Fibroblast of mammary gland (primary cell): ENCODE measurements around the gene BMPR1A.

Experiments used
- DNase-seq: peaks from one replicate; pipeline ENCODE4 v3.0.0-alpha.2; 2010; ENCODE audit warnings: low read depth
- H3K4me3 ChIP-seq: 2 replicates; pipeline ENCODE4 v1.5.1; 2011; ENCODE audit warnings: low read depth, mild to moderate bottlenecking, low read length, moderate library complexity; ENCODE audit not compliant: control insufficient read depth
- TF ChIP-seq, protein P1 (sequence below): conservative IDR thresholded peaks from 2 replicates; pipeline ENCODE4 v1.5.1; 2011; ENCODE audit warnings: low read depth, low read length, inconsistent platforms; ENCODE audit not compliant: control insufficient read depth, insufficient read depth

Gene BMPR1A

DNA sequence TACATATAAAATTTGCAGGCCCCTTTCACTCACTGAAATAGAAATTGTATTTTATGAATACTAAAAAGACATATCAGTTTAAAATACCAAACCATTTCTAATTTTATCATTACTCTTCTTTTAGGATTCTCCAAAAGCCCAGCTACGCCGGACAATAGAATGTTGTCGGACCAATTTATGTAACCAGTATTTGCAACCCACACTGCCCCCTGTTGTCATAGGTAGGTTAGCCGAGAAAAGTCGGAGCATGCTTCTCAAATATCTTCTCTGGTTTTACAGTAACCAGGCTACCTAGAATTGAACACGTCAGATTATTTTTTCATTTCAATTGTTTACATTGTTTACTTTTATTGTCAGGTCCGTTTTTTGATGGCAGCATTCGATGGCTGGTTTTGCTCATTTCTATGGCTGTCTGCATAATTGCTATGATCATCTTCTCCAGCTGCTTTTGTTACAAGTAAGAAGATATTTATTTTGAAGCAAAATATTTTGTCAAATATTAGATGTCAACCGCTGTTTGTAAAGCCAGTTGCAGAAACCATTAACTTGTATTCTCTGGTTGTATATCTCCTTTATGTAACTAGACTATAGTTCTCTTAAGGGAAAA lies 143.4 kb downstream of the BMPR1A start:
- H3K4me3 ChIP-seq: no peak overlapping the region
- TF ChIP-seq, protein P1, sequence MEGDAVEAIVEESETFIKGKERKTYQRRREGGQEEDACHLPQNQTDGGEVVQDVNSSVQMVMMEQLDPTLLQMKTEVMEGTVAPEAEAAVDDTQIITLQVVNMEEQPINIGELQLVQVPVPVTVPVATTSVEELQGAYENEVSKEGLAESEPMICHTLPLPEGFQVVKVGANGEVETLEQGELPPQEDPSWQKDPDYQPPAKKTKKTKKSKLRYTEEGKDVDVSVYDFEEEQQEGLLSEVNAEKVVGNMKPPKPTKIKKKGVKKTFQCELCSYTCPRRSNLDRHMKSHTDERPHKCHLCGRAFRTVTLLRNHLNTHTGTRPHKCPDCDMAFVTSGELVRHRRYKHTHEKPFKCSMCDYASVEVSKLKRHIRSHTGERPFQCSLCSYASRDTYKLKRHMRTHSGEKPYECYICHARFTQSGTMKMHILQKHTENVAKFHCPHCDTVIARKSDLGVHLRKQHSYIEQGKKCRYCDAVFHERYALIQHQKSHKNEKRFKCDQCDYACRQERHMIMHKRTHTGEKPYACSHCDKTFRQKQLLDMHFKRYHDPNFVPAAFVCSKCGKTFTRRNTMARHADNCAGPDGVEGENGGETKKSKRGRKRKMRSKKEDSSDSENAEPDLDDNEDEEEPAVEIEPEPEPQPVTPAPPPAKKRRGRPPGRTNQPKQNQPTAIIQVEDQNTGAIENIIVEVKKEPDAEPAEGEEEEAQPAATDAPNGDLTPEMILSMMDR: peak; percentile 78
- peak; percentile 79 for DNase-seq

DNA sequence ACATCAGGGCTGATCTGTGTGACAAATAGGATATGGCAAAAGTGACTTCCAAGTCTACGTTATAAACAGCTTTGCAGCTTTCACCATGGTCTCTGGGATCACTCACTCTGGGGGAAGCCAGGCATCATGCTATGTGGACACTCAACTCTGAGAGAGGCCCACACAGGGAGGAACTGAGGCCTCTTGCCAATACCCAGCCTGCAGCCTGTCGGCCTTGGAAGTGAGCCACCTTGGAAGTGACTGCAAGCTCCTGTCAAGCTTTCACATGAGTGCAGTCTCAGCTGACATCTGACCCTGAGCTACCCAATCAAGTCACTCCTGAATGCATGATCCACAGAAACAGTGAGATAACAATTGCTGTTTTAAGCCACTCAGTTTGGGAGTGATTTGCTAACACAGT lies 144.5 kb downstream of the BMPR1A start:
- no peak overlapping the region for H3K4me3 ChIP-seq
- TF ChIP-seq, protein P1: no peak
- peak; percentile 54 for DNase-seq

DNA sequence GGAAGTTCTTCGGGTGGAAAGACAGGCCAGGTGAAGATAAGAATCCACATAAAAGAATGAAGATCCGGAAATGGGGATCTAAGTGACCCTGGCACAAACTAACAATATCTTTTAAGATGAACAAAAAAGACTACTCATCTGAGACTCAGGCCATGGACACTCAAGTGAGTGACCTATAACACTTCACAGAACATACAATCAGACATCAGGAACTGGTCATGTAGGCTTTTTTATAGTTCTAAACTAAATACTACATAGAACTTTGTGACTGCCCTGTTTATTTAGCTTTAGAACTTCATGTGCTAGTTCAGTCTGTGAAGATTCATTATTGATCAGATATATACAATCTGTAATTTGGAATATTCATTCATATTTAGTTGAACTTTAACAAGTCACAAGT lies 148.2 kb downstream of the BMPR1A start:
- TF ChIP-seq, protein P1: no peak
- no peak for DNase-seq

DNA sequence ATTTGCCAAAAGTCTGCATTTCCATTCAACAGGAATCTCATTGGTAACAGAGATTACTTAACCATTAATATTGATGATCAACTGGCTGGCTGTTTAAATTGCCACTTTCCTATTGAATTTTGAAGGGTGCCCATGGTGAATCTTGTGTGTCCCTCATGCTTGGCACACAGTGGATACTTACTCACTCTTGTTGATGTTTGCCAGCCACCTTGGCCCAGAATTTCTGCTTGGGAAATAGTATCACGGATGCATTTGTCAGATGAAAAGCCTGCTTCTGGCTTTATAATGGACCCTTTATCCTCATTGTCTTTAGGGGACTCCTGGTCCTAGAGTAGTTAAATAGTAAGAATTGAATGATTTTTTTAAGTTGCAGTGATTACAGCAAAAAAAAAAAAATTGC lies 149.0 kb downstream of the BMPR1A start:
- no peak for DNase-seq
- TF ChIP-seq, protein P1: no peak
- no peak overlapping the region for H3K4me3 ChIP-seq

More for the DNA sequence above, 148.2 kb downstream of the BMPR1A start:
- H3K4me3 ChIP-seq: no peak overlapping the region

DNA sequence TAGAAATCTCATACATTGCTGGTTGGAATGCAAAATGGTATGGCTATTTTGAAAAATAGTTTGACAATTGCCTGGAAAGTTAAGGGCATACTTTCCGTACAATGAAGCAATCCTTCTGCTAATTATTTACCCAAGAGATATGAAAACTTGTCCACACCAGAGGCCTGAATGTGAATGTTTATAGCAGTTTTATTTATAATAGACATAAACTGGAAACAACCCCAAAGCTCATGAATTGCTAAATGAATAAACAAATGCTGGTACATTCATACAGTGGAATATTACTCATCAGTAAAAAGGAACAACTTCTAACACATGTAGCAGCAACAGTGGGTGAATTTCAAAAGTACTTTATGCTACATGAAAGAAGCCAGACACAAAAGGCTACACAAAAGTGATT lies 158.3 kb downstream of the BMPR1A start:
- no peak for DNase-seq
- TF ChIP-seq, protein P1: no peak
- no peak overlapping the region for H3K4me3 ChIP-seq

DNA sequence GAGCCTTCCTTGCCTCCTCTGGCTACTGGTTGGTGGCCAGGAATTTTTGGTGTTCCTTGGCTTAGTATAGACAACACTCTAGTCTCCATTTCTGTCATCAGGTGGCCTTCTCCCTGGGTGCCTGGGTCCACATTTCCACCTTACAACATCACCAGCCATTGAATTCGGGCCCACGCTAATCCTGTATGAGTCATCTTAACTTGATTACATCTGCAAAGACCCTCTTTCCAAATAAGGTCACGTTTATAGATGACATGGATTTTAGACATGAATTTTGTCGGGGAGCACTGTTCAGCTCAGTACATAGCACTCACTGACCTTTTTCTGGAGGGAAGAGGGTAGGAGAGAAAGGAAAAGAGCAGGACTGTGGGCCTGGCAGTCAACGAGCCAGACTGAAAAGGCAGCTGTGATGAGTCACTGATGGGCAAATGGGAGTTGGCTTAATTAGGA lies 161.6 kb downstream of the BMPR1A start:
- TF ChIP-seq, protein P1: no peak

More for the DNA sequence above, 161.6 kb downstream of the BMPR1A start:
- peak; percentile 59 for DNase-seq
- no peak overlapping the region for H3K4me3 ChIP-seq
